Kidney (tissue), 14 donors: ENCODE measurements around the gene NTRK1. TPM values are rescaled to one million over a fixed set of nuclear protein-coding genes. Genes with fewer than 3 reads are reported as not detected.

ENCODE experiments used
- DNase-seq, 5 donors: peaks; one replicate each; pipeline ENCODE4 v3.0.0-alpha.2; 2013 to 2020
- FAIRE-seq: peaks from 2 replicates; lab custom pipeline; 2012; peaks lifted over from hg19 to GRCh38; lab: Jason Lieb, UNC
- H3K27ac ChIP-seq, 2 donors: one replicate each; pipeline ENCODE4 v1.7.0; 2013; ENCODE audit warnings: low read depth in 2 of 2, low read length in 2 of 2, inconsistent platforms in 1 of 2
- H3K27me3 ChIP-seq: one replicate; pipeline ENCODE4 v1.7.1; 2013; ENCODE audit warnings: low read length, inconsistent platforms; ENCODE audit not compliant: control insufficient read depth, insufficient read depth
- H3K36me3 ChIP-seq, 3 donors: one replicate each; pipeline versions ENCODE4 v1.7.0 to v1.7.1; 2013; ENCODE audit warnings: low read length in 3 of 3, control low read depth in 1 of 3, inconsistent platforms in 1 of 3; ENCODE audit not compliant: insufficient read depth in 3 of 3, control insufficient read depth in 2 of 3
- H3K4me1 ChIP-seq, 3 donors: one replicate each; pipeline versions ENCODE4 v1.7.0 to v1.7.1; 2013; ENCODE audit warnings: low read length in 3 of 3, inconsistent platforms in 1 of 3, low read depth in 1 of 3; ENCODE audit not compliant: control insufficient read depth in 2 of 3, insufficient read depth in 2 of 3
- H3K4me3 ChIP-seq, 3 donors: one replicate each; pipeline versions ENCODE4 v1.7.0 to v1.8.1; 2013; ENCODE audit warnings: low read length in 3 of 3, control low read depth in 1 of 3, inconsistent platforms in 1 of 3
- H3K9ac ChIP-seq, 3 donors: one replicate each; pipeline versions ENCODE4 v1.7.0 to v1.7.1; 2013; ENCODE audit warnings: low read length in 3 of 3, control low read depth in 1 of 3, inconsistent platforms in 1 of 3
- H3K9me3 ChIP-seq, 3 donors: one replicate each; pipeline versions ENCODE4 v1.7.0 to v1.7.1; 2013; ENCODE audit warnings: low read length in 3 of 3, control low read depth in 1 of 3, inconsistent platforms in 1 of 3; ENCODE audit not compliant: control insufficient read depth in 2 of 3, insufficient read depth in 1 of 3
- intact Hi-C: fragments of 100-400 bp; cut with DNase I; formaldehyde crosslinking; loops from one replicate; pipeline ENCODE4 v1.11.1; 2022
- polyA plus RNA-seq: library from polyadenylated mRNA; stranded (reverse); fragments of 350-450 nt; fragmentation: Illumina TruSeq; extraction: RNeasy Lipid Tissue Mini Kit (QIAGEN cat#74804); gene quantifications from one replicate; pipeline ENCODE4 v1.2.3, GENCODE V29; 2014; ENCODE audit warnings: low read depth, low replicate concordance; ENCODE audit not compliant: insufficient read depth
- total RNA-seq: library from RNA; stranded (reverse); fragmentation: NEBNext Ultra II Directional; extraction: Animal tissue kit (Norgen Biotek cat#: 25700); gene quantifications from one replicate; pipeline ENCODE4 v1.2.1, GENCODE V29; 2021
- TF ChIP-seq, protein P1 (sequence below): IDR thresholded peaks from 3 replicates; pipeline ENCODE4 v1.5.1; 2012; ENCODE audit warnings: mild to moderate bottlenecking, moderate library complexity, borderline replicate concordance; ENCODE audit not compliant: insufficient read depth; ENCODE audit errors: extremely low read depth
- donor health status: control.
- donor health status: control.
- donor health status: control.
- donor health status: control.
- donor health status: control.
- donor health status: DM: yes; HTN: yes; CAD: no.
- donor health status: Normal renal cell carcinoma (clear cell type).

Gene NTRK1
- total and polyA plus RNA-seq, 2 donors from 2014 or later = 1.0 to 1.3 TPM

DNA sequence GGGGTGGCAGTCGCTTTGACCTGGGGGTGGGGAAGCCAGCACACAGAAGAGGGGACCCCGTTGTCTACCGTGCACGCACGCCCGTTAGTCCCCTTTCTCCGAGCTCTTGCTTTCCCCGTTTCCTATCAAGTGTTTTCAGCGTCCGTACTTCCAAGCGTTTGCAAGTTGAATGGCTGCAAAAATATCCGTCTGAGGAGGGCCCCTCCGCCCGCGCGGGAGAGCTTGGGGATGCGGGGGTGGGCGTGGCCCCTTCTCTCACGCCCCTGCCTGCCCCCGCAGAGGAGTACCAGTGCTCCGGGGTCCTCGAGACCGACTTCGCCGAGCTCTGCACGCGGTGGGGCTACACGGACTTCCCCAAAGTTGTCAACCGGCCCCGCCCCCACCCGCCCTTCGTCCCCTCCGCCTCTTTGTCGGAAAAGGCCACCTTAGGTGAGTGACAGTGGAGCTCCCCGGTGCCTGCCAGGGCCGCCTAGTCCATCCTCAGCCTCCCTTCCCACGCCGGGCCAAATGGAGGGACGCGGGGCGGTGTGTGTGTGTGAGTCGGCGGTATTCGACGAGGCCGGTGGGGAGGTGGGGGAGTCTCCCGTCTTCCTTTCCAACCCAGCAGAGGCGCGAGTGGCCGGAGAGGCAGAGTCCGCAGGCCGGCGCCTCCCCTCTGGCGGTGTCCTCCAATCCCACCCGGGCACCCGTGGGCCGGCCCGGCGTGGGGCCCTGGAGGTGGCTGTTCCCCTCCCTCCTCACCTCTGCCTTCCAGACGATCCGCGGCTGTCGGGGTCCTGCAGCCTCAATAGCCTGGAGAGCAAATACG is 63.2 kb downstream of the NTRK1 start:
- no peak for FAIRE-seq
- H3K36me3 ChIP-seq = no peaks in the 10 kb centered on the region
- no peak overlapping the region for H3K4me3 ChIP-seq
- intact Hi-C loops = no loop called here
- TF ChIP-seq, protein P1, sequence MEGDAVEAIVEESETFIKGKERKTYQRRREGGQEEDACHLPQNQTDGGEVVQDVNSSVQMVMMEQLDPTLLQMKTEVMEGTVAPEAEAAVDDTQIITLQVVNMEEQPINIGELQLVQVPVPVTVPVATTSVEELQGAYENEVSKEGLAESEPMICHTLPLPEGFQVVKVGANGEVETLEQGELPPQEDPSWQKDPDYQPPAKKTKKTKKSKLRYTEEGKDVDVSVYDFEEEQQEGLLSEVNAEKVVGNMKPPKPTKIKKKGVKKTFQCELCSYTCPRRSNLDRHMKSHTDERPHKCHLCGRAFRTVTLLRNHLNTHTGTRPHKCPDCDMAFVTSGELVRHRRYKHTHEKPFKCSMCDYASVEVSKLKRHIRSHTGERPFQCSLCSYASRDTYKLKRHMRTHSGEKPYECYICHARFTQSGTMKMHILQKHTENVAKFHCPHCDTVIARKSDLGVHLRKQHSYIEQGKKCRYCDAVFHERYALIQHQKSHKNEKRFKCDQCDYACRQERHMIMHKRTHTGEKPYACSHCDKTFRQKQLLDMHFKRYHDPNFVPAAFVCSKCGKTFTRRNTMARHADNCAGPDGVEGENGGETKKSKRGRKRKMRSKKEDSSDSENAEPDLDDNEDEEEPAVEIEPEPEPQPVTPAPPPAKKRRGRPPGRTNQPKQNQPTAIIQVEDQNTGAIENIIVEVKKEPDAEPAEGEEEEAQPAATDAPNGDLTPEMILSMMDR = no peak
- H3K9me3 ChIP-seq = no peaks in the 10 kb centered on the region
- H3K4me1 ChIP-seq = peaks cover 0 to 5% (median 0%) of the 10 kb centered on the region in 3 donors
- peak in 4 of 5 donors; percentile 35 to 80 (median 63) for DNase-seq
- peaks cover 45% of the 10 kb centered on the region for H3K27me3 ChIP-seq
- no peak overlapping the region for H3K9ac ChIP-seq
- H3K27ac ChIP-seq = no peak overlapping the region

DNA sequence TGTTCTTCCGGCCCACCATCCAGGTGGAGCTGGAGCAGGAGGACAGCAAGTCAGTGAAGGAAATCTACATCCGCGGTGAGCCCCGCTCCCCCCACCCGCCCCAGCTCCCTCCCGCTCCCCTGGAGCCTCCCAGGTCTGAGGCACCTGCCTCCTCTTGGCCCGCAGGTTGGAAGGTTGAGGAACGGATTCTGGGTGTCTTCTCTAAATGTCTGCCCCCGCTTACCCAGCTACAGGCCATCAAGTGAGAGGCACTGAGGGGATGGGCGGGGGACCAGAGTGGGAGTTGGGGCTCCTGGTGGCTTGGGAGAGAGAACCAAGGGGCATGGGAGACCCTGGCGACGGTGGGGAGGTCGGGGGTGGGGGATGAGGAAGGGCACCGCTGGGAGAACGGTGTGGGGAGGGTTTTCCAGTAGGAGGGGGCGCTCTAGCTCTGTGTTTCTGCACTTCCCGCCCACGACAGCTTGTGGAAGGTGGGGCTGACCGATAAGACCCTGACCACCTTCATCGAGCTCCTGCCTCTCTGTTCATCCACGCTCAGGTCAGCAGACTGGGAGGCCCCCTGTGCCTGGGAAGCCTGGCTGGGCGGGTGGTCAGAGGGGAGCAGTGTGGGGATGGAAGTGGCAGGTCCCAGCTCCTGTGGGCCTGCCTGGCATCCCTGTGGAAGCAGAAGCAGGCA is 64.0 kb downstream of the NTRK1 start:
- Histone ChIP-seq H3K4me3 (no peak overlapping the region), H3K27me3 (peaks cover 48% of the 10 kb centered on the region)

DNA sequence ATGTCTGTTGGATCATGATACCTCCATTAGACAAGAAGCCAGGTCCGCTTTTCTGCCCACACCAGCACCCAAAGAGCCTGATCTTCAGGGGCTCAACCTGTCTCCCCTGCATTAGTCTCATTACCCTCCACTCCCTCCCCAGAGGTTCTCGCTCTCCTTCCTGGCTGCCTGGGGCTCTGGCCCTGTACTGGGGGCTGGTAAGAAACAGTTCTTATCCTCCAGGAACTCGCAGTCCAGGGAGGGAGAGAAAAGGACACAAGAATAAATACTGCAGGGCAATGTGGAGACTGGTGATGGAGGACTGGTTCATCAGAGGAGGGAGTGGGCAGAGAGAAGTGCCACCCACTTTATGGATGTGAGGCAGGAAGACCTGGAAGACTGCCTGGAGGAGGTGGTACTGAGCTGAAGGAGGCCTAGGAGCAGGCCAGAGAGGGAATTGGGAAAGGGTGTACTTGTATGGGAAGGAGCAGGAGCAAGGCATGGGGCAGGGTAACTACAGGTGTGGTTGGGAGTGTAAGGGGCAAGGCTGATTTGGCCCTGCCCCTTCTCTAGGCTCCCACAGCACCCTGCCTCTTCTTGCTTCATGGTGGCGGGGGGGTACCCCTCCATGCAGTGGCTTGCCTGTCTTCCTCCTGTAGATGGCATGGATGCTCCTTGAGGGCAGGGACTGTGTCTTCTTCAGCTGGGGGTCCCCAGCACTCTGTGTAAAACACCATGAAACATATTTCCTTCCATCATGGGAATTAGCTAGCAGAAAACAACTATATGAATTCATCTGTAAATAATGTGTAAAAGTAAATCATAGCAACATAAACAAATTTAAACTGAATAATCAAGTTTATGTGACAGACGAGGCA is 64.7 kb downstream of the NTRK1 start:
- DNase-seq = peak in 1 of 5 donors; percentile 43
- H3K27me3 ChIP-seq = peaks cover 45% of the 10 kb centered on the region
- no peak overlapping the region for H3K9ac ChIP-seq
- no peak overlapping the region for H3K27ac ChIP-seq
- H3K9me3 ChIP-seq = no peaks in the 10 kb centered on the region
- H3K4me3 ChIP-seq = no peak overlapping the region
- no peaks in the 10 kb centered on the region for H3K36me3 ChIP-seq
- TF ChIP-seq, protein P1 = no peak
- intact Hi-C loops = no loop called here
- no peak for FAIRE-seq
- peaks cover 0 to 4% (median 0%) of the 10 kb centered on the region in 3 donors for H3K4me1 ChIP-seq

More for the DNA sequence above, 64.0 kb downstream of the NTRK1 start:
- H3K4me1 ChIP-seq = peaks cover 0 to 5% (median 0%) of the 10 kb centered on the region in 3 donors
- DNase-seq (peak in 2 of 5 donors; percentile 58 to 63), FAIRE-seq (no peak)
- intact Hi-C loops = no loop called here
- H3K9me3 ChIP-seq = no peaks in the 10 kb centered on the region
- H3K36me3 ChIP-seq = no peaks in the 10 kb centered on the region
- no peak overlapping the region for H3K9ac ChIP-seq
- TF ChIP-seq, protein P1 = no peak
- no peak overlapping the region for H3K27ac ChIP-seq
